ENCODE measurements around the gene CEP72. TPM values are rescaled to one million over a fixed set of nuclear protein-coding genes. Genes with fewer than 3 reads are reported as not detected.
A peak's percentile ranks its signal among the peaks of the same experiment; 100 is the strongest.
"Not testable (repeated sequence)": the region's sequence is repeated elsewhere in the genome, so short reads cannot be mapped to it uniquely, and the experiment has no call there.

The CEP72 gene
- total and polyA plus RNA-seq, 8 donors: 5.5 to 13.1 (median 10.7) TPM

DNA sequence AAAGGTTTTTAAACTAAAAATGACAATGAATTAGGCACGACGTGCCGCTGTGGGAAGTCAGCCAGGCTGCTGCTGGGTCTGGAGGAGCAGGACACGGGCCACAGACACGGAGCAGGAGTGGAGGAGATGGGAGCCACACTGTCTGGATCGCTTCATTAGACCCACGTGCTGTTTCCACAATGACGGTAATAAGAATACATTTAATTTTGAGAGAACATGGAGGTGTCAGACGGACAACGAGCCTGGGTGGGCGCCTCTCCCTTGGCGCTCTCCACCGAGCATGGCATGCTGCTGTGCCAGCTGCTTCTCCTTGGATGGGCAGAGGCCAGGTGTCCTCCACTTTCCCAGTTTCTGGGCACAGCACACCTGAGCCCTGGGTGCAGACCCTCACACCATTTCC lies 68.7 kb downstream of the CEP72 start:
- H3K9me3 ChIP-seq; H3K36me3 ChIP-seq; H3K4me1 ChIP-seq; H3K4me3 ChIP-seq; H3K27ac ChIP-seq; ATAC-seq; H3K27me3 ChIP-seq; intact Hi-C loops (cut with DNase I): not testable (repeated sequence)
- peak in 1 of 4 donors; percentile 54 for DNase-seq

GRCh38 chr5:681317-682191 lies 69.4 kb downstream of the CEP72 start:
- ATAC-seq; intact Hi-C loops (cut with DNase I); H3K27ac ChIP-seq: not testable (repeated sequence)

DNA sequence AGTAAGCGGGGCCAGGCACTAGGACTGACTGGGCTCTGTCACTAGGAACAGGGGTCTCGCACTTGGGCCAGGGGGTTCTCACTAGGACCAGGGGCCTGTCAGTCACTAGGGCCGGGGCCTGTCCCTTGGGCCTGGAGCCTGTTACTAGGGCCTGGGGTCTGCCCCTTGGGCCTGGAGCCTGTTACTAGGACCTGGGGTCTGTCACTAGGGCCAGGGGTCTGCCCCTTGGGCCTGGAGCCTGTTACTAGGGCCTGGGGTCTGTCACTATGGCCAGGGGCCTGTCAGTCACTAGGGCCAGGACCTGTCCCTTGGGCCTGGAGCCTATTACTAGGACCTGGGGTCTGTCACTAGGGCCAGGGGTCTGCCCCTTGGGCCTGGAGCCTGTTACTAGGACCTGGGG lies 70.1 kb downstream of the CEP72 start:
- ATAC-seq; H3K4me1 ChIP-seq; H3K27ac ChIP-seq; DNase-seq; intact Hi-C loops (cut with DNase I); H3K9me3 ChIP-seq; H3K36me3 ChIP-seq; H3K4me3 ChIP-seq; H3K27me3 ChIP-seq: not testable (repeated sequence)

More at GRCh38 chr5:681317-682191, 69.4 kb downstream of the CEP72 start:
- DNase-seq: peak in 2 of 4 donors; percentile 13 to 57
- not testable (repeated sequence) for H3K4me1 ChIP-seq, H3K27me3 ChIP-seq, H3K9me3 ChIP-seq, H3K4me3 ChIP-seq, H3K36me3 ChIP-seq

DNA sequence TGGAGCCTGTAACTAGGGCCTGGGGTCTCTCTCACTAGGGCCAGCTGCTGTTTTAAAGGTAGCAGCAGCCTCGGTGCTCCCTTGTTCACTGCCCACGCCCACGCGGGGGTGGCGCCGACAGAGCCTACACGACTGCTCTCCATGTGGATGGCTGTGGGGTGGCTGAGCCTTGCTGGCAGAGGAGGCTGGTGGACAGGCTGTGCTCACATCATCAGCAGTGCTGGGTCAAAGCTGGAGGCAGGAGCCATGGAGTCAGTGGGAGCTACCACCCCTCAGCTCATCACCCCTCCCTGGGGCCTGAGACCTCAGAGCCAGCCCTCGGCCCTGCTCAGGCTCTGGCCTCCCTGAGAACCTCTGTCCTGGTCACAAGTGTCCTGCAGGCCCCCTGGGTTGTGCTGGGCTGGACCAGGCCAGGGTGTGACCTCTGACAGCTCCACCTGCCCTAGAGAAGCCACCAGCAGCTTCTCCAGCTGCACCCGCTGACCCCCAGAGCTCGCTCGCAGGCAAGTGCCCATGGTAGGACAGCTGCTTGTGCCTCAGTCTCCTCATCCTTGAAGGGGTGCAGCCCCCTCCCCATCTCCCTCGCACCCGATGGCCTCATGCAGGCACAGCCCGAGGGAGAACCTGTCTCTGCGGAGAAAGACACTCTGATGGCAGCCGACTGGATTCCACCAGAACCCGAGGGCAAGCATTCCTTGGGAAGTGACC lies 70.7 kb downstream of the CEP72 start:
- H3K27me3 ChIP-seq; H3K27ac ChIP-seq; intact Hi-C loops (cut with DNase I); H3K9me3 ChIP-seq; H3K36me3 ChIP-seq; H3K4me3 ChIP-seq; H3K4me1 ChIP-seq; ATAC-seq: not testable (repeated sequence)
- peak in 2 of 4 donors; percentile 22 to 64 for DNase-seq

DNA sequence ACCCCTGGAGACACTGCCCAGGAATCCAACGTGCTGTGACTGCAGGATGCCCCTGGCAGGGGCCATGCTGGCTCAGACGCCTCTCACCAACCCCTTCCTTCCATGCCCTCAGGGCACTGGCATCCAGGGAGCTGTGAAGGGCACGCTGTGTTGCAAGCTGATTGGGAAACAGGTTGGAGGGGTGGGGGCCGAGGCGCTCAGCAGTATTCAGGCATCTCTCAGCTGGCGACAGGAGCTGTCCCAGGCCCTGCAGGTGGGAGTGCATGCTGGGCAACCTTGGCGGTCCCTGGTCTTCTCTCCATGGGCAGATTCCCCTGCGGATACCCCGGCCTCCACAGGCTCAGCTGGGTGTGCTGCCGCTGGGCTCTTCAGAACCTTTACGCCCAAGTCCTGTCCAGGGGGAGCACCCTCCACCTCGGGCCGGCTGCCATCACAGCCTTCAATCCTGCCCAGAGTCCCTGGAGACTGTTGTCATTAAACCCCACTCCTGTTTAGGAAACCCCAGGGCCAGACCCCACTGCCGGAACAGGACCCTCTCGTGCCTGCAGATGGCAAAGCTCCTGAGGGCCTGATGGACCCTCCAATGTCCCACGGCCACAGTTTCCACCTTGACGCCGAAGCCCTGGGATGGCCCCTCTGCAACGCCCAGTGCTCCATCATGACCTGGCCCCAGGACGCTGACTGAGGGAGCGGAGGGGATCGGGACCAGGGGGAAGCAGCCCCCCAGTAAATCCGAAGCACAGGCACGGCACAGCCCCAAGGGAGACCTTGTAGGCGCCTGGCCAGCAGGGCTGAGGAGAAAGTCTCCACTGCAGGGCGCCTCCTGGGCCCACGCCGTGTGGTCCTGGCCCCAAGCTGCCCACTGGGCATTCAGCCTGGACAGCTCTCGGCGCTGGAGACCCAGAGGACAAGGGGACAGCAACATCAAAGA lies 71.7 kb downstream of the CEP72 start:
- peak in 2 of 4 donors; percentile 32 to 52 for DNase-seq
- intact Hi-C loops (cut with DNase I): no loop called here
- H3K27me3 ChIP-seq: no peaks in the 10 kb centered on the region
- no peaks in the 10 kb centered on the region for H3K36me3 ChIP-seq
- no peak for ATAC-seq
- TF ChIP-seq CTCF (IDR thresholded peaks at IDR 0.05): no peak
- no peak overlapping the region for H3K4me3 ChIP-seq
- no peaks in the 10 kb centered on the region for H3K4me1 ChIP-seq
- H3K9me3 ChIP-seq: no peaks in the 10 kb centered on the region
- no peak overlapping the region for H3K27ac ChIP-seq

DNA sequence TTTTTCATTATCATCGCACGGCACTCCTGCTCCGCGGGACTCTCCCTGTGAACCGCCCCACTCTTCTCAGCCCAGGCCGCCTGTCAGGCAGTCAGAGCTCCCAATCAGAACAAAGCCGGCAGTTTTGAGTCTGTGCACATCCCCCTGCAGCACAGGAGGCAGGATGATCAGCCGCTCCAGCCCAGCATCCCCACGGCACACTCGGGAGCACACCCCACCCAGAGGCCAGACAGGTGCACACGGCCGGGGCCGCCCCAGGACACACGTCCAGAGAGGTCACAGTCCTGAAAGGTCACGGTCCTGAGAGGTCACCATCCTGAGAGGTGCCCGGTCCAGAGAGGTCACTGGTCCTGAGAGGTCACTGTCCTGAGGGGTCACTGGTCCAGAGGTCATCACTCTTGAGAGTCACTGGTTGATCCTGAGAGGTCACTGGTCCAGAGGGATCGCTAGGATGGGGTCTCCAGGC lies 72.6 kb downstream of the CEP72 start:
- Histone ChIP-seq H3K4me3 (no peak overlapping the region), H3K27me3 (no peaks in the 10 kb centered on the region), H3K4me1 (no peaks in the 10 kb centered on the region), H3K27ac (no peak overlapping the region), H3K9me3 (no peaks in the 10 kb centered on the region), H3K36me3 (no peaks in the 10 kb centered on the region)
- TF ChIP-seq CTCF (IDR thresholded peaks at IDR 0.05): no peak
- intact Hi-C loops (cut with DNase I): no loop called here
- DNase-seq: peak in 2 of 4 donors; percentile 31 to 70
- ATAC-seq: no peak

All from left lung (tissue), 10 donors.